Stimulated activated CD4-positive, alpha-beta T cell treated with anti-CD3 and anti-CD28 coated beads, Interleukin-15, amount 100 ng/mL, for 1 hour (primary cell): ENCODE measurements around the gene ABCA7.

ENCODE experiments used
- DNase-seq, 2 donors: peaks; one replicate each; pipeline ENCODE4 v3.0.0-alpha.2; 2020; ENCODE audit warnings: low read depth in 1 of 2, low spot score in 1 of 2

The ABCA7 gene

DNA sequence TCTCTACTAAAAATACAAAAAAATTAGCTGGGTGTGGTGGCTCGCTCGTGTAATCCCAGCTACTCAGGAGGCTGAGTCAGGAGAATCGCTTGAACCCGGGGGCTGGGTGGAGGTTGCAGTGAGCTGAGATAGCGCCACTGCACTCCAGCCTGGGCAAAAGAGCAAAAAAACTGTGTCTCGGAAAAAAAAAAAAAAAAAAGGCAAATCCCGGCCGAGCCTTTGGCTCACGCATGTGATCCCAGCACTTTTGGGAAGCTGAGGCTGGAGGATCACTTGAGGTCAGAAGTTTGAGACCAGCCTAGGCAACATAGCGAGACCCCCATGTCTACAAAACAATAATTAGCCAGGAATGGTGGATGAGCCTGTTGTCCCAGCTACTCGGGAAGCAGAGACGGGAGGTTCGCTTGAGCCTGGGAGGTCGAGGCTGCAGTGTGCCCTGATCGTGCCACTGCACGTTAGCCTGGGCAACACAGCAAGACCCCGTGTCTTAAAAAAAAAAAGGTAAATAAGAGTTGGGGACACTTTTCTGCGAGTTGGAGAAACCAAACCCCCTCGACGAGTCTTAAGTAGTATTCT lies 63.3 kb downstream of the ABCA7 start:
- no peak for DNase-seq

DNA sequence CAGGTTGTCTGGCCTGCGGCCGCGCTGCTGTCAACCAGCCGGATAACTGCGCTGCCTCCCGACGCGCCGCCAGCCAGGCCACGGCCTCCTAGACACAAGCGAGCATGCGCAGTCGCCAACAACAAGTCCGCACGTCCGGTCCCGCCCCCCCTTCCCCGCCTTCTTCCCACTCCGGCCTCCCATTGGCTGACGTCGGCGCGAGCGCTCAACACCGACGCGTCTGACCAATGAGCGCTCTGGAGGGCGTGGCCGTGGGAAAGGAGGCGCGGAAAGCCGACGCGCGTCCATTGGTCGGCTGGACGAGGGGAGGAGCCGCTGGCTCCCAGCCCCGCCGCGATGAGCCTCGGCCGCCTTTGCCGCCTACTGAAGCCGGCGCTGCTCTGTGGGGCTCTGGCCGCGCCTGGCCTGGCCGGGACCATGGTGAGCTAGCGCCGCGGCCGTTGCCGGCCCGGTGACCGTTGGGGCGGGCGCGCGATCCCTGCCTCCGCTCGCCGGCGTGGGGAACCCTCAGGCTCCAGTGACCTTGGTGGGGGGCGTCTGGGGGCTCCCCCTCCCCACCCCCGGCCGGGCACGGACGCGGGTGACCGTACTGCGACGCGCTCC lies 63.9 kb downstream of the ABCA7 start, which contains the start of gene GPX4:
GPX4 (plus strand) TSS at position 287 of the 603 bp plus-strand sequence; CDS start at position 337, 50 bp downstream.
- DNase-seq, result peak; percentile 97

DNA sequence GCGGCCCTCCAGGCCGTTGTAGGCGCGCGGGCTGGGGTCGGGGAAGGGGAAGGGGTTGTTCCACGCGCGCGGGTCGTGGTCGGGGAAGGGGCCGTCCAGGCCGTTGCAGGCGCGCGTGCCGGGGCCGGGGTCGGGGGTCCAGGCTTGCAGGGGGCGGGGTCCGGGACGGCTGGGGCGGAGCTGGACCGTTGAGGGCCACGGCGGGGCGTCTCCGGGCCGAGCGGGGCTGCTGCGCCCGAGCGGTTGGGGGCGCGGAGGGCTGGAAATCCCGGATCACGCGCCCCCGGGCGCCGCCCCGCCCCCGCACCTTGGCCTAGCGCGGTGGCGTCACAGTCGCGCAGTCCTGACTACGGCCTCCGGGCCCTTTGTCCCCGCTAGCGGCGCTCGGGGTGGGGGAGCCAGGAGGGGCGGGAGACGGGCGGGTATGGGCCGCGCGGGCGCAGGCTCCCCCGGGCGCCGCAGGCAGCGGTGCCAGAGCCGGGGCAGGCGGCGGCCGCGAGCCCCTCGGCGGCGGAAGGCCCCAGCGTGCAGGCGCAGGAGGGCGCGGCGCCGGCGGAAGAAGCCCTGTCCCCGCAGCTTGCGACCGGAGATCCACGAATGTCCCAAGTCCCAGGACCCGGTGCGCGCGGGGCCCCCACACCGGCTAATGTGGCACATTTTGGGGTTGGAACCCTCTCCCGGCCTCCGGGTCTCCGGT lies 64.6 kb downstream of the ABCA7 start:
- peak in 1 of 2 donors; percentile 66 for DNase-seq

DNA sequence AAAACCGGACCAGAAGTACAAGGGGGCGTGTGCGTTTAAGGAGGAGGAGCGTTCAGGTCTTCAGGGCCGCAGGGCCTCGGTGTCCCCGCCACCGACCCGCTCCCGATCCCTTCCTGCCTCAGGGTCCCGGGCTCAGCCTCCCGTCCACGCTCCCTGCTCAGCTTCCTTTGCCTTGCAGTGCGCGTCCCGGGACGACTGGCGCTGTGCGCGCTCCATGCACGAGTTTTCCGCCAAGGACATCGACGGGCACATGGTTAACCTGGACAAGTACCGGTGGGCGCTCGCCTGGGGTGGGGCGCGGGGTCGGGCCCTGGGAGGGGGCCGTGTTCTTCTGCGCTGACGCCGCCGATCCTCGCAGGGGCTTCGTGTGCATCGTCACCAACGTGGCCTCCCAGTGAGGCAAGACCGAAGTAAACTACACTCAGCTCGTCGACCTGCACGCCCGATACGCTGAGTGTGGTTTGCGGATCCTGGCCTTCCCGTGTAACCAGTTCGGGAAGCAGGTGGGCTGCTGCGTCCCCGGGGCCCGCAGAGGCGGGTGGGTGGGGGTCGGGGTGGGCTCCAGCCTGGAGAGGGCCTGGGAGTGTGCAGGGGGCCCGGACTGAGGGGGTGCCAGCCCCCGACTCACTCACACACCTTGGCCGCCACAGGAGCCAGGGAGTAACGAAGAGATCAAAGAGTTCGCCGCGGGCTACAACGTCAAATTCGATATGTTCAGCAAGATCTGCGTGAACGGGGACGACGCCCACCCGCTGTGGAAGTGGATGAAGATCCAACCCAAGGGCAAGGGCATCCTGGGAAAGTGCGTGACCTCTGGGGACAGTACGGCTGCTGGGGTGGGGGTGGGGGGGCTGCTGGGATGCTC lies 65.3 kb downstream of the ABCA7 start:
- DNase-seq, result no peak

DNA sequence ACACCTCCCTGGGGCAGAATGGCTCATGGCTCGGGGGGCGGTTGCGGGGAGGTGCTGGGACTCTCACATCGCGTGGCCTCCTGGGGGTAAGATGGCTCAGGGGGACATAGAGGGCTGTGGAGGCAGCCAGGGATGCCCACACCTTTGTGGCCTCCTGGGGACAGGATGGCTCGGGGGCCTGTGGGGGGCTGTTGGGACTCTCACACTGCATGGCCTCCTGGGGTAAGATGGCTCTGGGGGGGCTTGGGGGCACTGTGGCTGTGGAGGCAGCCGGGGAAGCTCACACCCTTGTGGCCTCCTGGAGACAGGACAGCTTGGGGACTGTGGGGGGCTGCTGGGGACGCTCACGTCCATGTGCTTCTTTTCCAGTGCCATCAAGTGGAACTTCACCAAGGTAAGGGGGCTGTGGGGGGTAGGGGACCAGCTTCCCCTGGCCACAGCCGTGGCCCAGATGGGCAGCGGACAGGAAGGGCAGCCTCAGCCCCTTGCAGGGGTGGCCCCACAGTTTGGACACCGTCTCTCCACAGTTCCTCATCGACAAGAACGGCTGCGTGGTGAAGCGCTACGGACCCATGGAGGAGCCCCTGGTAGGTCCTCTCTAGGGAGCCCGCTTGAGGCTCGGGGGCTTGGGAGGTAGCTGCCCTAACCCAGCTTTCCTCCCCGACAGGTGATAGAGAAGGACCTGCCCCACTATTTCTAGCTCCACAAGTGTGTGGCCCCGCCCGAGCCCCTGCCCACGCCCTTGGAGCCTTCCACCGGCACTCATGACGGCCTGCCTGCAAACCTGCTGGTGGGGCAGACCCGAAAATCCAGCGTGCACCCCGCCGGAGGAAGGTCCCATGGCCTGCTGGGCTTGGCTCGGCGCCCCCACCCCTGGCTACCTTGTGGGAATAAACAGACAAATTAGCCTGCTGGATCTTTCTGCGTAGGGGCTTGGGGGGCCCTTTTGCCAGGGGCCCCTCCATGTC lies 66.2 kb downstream of the ABCA7 start:
- no peak for DNase-seq

DNA sequence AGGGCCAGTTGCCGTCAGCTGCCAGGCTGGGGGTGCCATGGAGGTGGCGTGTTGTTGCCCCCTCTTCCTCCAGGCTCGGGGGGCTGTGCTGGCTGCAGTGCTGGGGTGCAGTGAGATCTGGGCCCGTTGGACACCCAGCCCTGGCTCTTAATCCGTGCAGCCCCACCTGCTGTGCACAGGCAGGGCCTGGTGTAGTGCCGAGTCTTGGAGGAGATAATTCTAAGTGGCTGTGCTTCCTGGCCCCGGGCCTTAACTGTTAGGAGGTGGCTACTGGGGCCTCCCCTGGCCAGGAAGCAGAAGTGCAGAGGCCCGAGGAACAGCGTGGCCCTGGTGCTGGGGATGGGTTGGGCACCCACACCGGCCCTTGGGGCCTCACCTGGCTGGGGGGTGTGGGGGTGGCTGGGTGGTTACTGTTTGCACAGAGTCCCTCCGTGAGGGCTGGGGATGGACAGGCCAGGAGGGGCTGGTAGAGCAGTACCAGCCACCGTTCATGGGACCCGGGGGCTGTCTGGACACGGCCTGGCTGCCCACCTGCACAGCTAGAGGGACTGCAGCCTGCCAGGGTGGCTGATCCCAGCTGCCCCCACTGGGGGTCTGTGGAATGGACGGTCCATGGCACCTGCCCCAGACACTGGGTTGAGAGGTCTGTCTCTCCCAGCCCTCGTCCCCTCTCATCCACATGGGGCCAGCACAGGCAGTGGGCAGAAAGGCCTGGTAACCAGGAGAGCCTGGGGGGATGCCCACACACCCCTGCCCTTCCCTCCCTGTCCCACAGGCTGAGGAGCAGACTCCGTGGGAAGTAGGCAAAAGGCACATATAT lies 67.1 kb downstream of the ABCA7 start:
- DNase-seq, result no peak

DNA sequence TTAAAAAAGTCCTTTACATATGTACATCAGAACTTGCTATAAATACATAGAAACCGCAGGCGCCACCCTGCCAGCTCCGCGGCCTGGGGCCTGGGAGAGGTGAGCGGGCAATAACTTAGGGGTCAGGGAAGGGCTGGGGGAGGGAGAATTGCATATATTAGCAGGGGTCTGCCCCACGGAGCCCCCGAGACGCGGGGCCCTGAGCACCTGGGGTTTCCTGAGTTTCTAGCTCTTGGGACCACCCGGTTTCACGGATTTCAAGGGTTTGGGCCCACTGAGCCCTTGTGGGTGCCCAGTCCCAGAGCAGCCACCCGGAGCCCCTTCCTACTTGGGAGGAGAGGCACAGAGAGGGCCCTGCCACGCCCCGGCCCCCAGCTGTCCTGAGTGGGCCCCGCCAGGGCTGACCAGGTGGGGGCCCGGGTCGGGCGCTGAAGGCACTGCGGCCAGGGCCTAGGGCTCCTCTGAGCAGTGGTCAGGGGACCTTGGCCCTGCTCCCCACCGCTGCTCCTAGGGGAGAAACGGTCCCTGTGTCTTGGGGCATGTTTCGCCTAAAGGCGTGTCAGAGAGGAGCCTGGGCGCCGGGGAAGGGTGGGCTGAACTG lies 67.9 kb downstream of the ABCA7 start:
- no peak for DNase-seq

DNA sequence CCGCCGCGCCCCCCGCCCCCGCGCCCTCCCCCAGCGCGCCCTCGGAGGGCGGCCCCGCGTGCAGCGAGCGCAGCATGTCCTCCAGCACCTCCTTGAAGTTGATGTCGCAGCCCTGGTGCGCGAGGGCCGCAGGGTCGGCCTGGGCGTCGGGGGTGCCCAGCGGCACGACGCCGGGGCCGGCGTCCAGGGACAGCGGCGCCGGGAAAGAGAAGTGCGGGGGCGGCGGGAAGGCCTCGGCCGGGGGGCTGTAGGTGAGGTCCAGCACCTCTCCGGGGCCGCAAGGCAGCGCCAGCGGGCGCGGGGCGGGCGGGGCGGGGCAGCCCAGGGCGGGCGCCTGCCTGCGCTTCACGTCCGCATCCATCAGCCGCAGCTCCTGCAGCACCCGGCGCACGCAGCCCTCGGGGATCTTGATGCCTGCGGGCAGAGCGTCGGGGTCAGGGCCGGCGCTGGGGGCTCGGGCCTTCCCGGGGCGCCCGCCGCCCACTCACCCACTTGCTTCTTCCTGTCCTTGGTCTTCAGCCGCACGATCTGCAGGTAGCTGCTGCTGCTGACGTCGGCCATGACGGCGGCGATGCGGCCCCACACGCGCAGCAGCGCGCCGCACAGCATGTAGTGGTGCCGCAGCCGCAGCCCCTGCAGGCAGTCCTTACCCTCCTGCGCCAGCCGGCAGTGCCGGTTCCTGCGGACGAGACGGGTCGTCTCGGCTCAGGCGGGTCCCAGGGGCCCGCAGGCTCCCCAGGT lies 68.6 kb downstream of the ABCA7 start:
- no peak for DNase-seq

DNA sequence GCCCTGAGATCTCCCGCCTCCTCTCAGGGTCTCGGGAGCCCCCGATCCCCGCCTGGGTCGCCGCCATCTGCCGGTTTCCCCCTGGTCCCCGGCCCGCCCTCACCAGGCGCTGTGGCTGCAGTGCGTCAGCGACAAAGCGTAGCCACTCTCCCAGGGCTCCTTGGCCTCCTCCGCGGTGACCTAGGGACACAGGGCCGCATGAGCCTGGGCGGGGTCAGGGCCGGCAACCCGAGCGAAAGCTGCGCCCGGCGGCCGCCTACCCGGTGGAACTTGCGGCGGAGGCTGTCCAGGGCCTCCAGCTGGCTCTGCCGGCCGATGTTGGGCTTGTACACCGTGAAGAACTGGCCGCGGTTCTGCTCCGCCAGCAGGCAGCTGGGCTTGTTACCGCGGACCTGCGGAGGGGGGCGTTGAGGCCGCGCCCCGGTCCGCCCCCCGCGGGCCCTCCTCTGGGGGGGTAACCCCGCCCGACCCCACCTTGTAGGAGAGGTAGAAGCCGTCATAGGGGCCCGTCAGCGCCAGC lies 69.2 kb downstream of the ABCA7 start:
- no peak for DNase-seq

DNA sequence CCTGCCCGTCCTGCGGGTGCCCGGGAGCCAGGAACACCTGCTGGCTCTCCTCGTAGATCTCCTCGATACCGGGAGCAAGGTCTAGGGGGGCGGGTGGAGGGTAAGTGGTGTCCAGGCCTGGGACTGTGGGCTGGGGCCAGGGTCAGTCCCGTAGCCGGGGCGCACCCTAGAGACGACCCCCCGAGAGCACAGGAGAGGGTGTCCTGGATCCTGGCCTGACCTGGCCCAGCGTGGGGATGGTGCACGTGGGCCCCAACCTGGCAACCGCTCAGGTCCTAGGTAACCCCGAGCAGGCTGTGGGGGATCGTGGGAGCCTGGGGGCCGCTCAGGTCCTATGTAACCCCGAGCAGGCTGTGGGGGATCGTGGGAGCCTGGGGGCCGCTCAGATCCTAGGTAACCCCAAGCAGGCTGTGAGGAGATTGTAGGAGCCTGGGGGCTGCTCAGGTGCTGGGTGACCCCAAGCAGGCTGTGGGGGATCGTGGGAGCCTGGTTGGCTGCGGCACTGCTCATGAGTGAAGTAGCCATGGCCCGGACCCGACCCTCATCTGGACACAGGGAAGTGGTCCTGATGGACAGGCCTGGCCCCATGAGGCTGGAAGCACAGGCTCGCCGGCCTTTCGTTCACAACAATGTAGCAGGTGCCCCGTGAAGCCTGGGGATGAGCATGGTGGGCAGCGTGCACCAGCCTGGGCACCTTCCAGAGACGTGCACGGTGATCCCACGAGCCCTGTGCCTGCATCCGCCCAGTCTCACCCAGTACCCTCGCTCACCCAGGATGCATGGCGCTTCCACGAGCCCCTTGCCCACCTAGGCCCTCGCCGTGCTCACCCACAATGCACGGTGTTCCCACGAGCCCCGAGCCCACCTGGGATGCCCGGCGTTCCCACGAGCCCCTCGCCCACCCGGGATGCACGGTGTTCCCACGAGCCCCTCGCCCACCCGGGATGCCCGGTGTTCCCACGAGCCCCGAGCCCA lies 70.1 kb downstream of the ABCA7 start:
- no peak for DNase-seq

DNA sequence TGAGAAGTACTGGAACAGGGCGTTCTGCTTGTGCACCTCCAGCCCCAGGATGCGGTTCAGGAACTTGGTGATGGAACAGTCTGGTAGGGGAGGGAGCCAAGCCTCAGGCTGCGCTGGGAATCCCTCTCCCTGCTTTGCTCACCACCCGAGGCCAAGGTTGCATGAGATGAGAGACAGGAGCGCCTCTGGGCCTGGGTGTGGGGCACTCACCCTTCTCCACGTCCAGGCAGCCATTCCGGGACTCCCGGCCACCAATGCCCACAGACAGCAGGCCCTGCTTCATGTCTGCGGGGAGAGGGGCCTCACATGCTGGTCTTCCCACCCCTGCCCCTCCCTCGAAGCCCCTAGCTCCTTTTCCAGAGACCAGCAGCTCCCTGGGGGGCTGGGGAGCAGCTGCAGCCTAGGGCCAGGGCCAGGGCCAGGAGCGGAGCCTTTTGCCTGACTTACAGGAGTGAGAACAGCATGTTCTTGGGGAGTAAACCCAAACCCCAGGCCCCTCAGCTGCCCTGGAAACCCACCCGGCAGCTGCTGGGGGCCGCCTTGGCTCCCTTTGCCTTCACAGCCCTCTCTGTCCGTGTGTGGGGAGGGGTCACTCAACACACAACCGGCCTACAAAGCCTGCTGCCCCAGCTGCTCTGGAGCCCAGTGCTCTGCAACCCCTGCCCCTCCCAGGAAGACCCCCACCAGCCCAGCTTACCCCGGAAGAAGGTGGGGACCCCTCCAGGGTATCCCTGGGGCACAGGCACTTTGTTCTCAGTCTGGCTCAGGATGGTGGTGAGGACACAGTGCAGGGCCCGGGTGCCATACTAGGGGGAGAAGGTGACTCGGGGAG lies 71.1 kb downstream of the ABCA7 start:
- DNase-seq, result no peak

DNA sequence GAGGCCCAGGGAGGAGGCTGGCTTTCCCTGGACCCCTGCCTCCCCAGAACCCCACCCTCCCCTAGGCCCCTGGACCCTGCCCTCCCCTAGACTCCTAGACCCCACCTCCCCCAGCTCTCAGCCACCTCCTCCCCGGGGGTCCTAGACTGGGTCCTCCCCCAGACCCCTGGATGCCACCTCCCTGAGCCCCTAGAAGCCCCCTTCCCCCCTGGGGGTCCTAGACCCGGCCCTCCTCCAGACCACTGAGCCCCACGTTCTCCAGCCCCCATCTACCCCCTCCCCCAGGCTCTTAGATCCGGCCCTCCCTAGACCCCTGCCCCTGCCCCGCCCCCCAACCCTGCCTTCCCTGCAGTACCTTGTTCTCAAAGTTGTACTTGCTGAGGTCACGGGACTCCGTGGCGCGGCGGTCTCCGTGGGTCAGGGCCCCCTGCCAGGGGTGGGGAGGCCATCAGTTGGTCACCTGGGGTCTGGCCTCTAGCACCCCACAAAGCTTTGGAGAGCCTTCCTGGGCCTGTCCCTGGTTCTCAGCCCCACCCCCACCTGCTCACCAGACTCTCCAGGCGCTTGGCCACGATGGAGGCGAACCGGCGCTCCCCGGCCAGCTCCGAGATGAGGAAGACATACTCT lies 71.8 kb downstream of the ABCA7 start:
- DNase-seq, result no peak

DNA sequence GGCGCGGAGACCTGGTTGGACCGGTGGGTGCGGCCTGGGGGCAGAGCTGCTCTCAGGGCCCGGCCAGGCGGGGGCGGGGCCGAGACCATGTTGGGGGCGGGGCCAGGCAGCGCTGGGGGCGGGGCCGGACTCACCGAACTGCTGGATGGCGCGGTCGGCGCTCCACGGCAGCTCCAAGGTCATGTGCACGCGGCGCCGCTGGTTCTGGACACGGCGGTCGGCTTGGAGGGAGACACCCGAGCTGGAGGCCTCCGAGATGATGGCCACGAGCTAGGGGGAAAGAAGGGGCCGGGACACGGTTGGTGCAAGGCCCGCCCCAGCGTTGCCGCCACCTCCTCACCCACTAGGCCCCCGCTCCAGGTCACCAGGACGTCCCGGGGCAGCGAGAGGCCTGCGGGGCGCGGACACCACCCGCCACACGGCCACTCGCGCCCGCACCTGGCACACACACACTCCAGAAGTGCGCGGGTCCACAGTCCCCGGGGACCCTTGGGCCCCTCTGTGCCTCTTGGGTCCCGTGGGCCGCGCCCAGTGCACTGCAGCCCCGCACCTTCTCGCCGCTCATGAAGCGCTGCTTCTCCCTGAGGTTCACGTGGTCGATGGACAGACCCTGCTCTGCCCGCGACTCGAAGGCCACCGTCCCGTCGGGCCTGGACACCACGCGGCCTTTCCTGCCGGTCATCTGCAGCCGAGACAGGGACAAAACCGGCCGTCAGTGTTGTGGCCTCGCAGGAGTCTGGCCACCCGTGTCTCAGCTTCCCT lies 72.5 kb downstream of the ABCA7 start:
- no peak for DNase-seq

DNA sequence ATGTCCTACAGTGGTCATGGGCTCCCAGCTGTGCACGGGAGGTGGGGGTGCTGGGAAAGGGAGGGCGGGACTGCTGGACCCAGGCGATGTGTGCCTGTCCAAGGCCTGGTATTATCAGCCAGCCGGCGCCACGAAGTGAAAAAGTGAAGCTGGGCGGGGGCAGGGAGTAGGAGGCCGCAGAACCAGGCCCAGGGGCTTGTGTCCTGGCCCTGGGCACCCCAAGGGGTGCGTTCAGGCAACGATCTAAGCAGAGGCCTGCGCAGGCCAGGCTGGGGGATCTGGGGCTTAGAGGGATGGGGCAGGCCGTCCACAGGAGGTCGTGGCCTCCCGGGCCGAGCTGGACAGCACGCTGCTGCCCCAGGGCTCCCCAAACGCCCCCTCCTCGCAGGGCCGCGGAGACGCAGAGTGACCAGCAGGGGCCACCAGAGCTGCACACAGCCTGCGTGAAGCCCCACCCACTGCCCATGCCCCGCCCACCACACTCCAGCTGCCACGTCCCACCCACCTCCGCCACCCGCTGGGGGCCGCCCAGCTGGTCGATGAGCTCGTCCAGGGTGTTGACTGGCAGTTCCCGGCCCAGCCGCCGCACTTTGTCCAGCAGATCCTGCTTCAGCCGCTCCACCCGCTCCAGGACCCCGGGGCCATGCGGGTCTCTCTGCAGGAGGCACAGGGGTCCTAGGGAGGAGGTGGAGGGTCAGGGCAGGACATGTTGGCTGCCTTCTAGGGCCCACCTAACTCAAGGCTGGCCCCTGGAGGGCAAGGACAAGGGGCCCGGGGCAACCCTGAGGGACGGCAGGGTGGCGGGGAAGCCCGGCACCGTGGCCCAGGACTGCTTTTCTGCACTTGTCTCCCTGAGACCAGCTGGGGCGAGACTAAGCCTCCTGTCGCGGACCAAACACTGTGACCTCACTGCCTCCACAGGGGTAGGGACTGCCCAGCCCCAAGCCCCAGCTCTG lies 73.4 kb downstream of the ABCA7 start:
- peak; percentile 57 to 78 for DNase-seq
